Glutamatergic neuron (in vitro differentiated cells): ENCODE data around the gene MTHFD1L. TPM values are rescaled to one million over a fixed set of nuclear protein-coding genes. Genes with fewer than 3 reads are reported as not detected.
A peak's percentile ranks its signal among the peaks of the same experiment; 100 is the strongest.

Experiments
- DNase-seq: peaks from one replicate; pipeline ENCODE4 v3.0.0; 2022
- H3K27ac Mint-ChIP-seq: one replicate; pipeline ENCODE4 v1.8.0; 2020; ENCODE audit warnings: mild to moderate bottlenecking, mixed read lengths, inconsistent platforms; ENCODE audit not compliant: unreplicated experiment
- H3K27me3 Mint-ChIP-seq: one replicate; pipeline ENCODE4 v1.8.0; 2020; ENCODE audit warnings: mild to moderate bottlenecking, moderate library complexity, mixed read lengths, inconsistent platforms; ENCODE audit not compliant: unreplicated experiment
- H3K36me3 Mint-ChIP-seq: one replicate; pipeline ENCODE4 v1.8.0; 2020; ENCODE audit warnings: mild to moderate bottlenecking, mixed read lengths, inconsistent platforms; ENCODE audit not compliant: unreplicated experiment
- H3K4me1 Mint-ChIP-seq: one replicate; pipeline ENCODE4 v1.8.0; 2020; ENCODE audit warnings: mild to moderate bottlenecking, low read depth, mixed read lengths, inconsistent platforms; ENCODE audit not compliant: unreplicated experiment
- H3K4me3 Mint-ChIP-seq: one replicate; pipeline ENCODE4 v1.8.0; 2020; ENCODE audit warnings: mild to moderate bottlenecking, mixed read lengths, inconsistent platforms; ENCODE audit not compliant: unreplicated experiment
- H3K9me3 Mint-ChIP-seq: one replicate; pipeline ENCODE4 v1.8.0; 2020; ENCODE audit warnings: mild to moderate bottlenecking, moderate library complexity, mixed read lengths, inconsistent platforms; ENCODE audit not compliant: unreplicated experiment
- CTCF ChIP-seq: fragments of 200-600 bp; sonication (generic); IDR thresholded peaks from one replicate; pipeline ENCODE4 v1.5.0; 2021; ENCODE audit not compliant: partially characterized antibody, unreplicated experiment
- total RNA-seq: library from RNA; stranded (reverse); fragmentation: NEBNext Ultra II Directional; extraction: Animal tissue kit (Norgen Biotek cat#: 25700); gene quantifications from one replicate; pipeline ENCODE4 v1.2.1, GENCODE V29; 2021; ENCODE audit not compliant: unreplicated experiment

MTHFD1L gene
- total RNA-seq, 1 donor from 2014 or later: 35.9 TPM

- no peak for DNase-seq
- Mint-ChIP-seq H3K4me3 (no peak overlapping the region), H3K9me3 (no peaks in the 10 kb centered on the region), H3K4me1 (peaks cover 26% of the 10 kb centered on the region), H3K27ac (no peak overlapping the region), H3K27me3 (peaks cover 3% of the 10 kb centered on the region), H3K36me3 (no peaks in the 10 kb centered on the region)
- TF ChIP-seq CTCF: no peak
Observed at GRCh38 chr6:151063352-151063751, 197.8 kb downstream of the MTHFD1L start.

GRCh38 chr6:151063842-151064647 lies 198.5 kb downstream of the MTHFD1L start:
- TF ChIP-seq CTCF: no peak
- Mint-ChIP-seq H3K27ac (no peak overlapping the region), H3K9me3 (no peaks in the 10 kb centered on the region), H3K27me3 (peaks cover 4% of the 10 kb centered on the region), H3K36me3 (no peaks in the 10 kb centered on the region), H3K4me3 (no peak overlapping the region), H3K4me1 (peaks cover 26% of the 10 kb centered on the region)
- DNase-seq: no peak

- H3K27ac Mint-ChIP-seq: peak overlapping the region; percentile 66
- H3K27me3 Mint-ChIP-seq: peaks cover 4% of the 10 kb centered on the region
- H3K9me3 Mint-ChIP-seq: peaks cover 1% of the 10 kb centered on the region
- H3K36me3 Mint-ChIP-seq: peaks cover 3% of the 10 kb centered on the region
- peak overlapping the region; percentile 55 for H3K4me3 Mint-ChIP-seq
- no peak for TF ChIP-seq CTCF
- DNase-seq: peak; percentile 40
- peaks cover 19% of the 10 kb centered on the region for H3K4me1 Mint-ChIP-seq
Observed at GRCh38 chr6:151065027-151065815, 199.7 kb downstream of the MTHFD1L start.

GRCh38 chr6:151067684-151068596 lies 202.4 kb downstream of the MTHFD1L start:
- peaks cover 15% of the 10 kb centered on the region for H3K4me1 Mint-ChIP-seq
- no peak overlapping the region for H3K4me3 Mint-ChIP-seq
- peaks cover 4% of the 10 kb centered on the region for H3K36me3 Mint-ChIP-seq
- DNase-seq: no peak
- no peak for TF ChIP-seq CTCF
- peaks cover 2% of the 10 kb centered on the region for H3K9me3 Mint-ChIP-seq
- peaks cover 2% of the 10 kb centered on the region for H3K27me3 Mint-ChIP-seq
- H3K27ac Mint-ChIP-seq: no peak overlapping the region
